Keratinocyte (primary cell): Measurements from ENCODE around the gene JAK3. TPM values are rescaled to one million over a fixed set of nuclear protein-coding genes. Genes with fewer than 3 reads are reported as not detected.

Experiments used
- DNase-seq: peaks from one replicate; pipeline ENCODE4 v3.0.0-alpha.2; 2011; ENCODE audit warnings: low read depth, missing footprints, low spot score
- FAIRE-seq: peaks from 2 replicates; lab custom pipeline; 2011; peaks lifted over from hg19 to GRCh38; lab: Jason Lieb, UNC
- H2AFZ ChIP-seq: 2 replicates; pipeline ENCODE4 v1.6.0; 2012; ENCODE audit warnings: low read length, control low read depth, inconsistent platforms; ENCODE audit not compliant: control insufficient read depth
- H3K27ac ChIP-seq: 2 replicates; pipeline ENCODE4 v1.5.1; 2011; ENCODE audit warnings: low read length; ENCODE audit not compliant: control insufficient read depth, insufficient read depth
- H3K27me3 ChIP-seq: 3 replicates; pipeline ENCODE4 v1.6.0; 2011; ENCODE audit warnings: low read length; ENCODE audit not compliant: control insufficient read depth, insufficient read depth; ENCODE audit errors: extremely low read depth
- H3K36me3 ChIP-seq, 2 experiments: 2 replicates in 1 of 2; 3 replicates in 1 of 2; pipeline ENCODE4 v1.5.1; 2011; ENCODE audit warnings: low read length in 2 of 2, mild to moderate bottlenecking in 1 of 2; ENCODE audit not compliant: control insufficient read depth in 2 of 2, insufficient read depth in 2 of 2; ENCODE audit errors: extremely low read depth in 1 of 2
- H3K4me1 ChIP-seq: 3 replicates; pipeline ENCODE4 v1.5.1; 2011; ENCODE audit warnings: low read length; ENCODE audit not compliant: control insufficient read depth, insufficient read depth; ENCODE audit errors: extremely low read depth
- H3K4me2 ChIP-seq: 3 replicates; pipeline ENCODE4 v1.6.0; 2011; ENCODE audit warnings: low read depth, low read length; ENCODE audit not compliant: control insufficient read depth, insufficient read depth; ENCODE audit errors: extremely low read depth
- H3K4me3 ChIP-seq, 3 experiments: fragments of 200-600 bp in 1 of 3; sonication (generic) in 1 of 3; 2 replicates in 2 of 3; 3 replicates in 1 of 3; pipeline ENCODE4 v1.5.1; 2011 to 2016; ENCODE audit warnings: low read length in 3 of 3, mild to moderate bottlenecking in 3 of 3, control low read depth in 2 of 3, inconsistent platforms in 1 of 3, low read depth in 1 of 3, mixed read lengths in 1 of 3, mixed run types in 1 of 3, moderate library complexity in 1 of 3; ENCODE audit not compliant: control insufficient read depth in 2 of 3, insufficient read depth in 2 of 3; ENCODE audit errors: extremely low read depth in 1 of 3
- H3K79me2 ChIP-seq: 2 replicates; pipeline ENCODE4 v1.6.0; 2012; ENCODE audit warnings: low read length; ENCODE audit not compliant: control insufficient read depth, insufficient read depth
- H3K9ac ChIP-seq: 3 replicates; pipeline ENCODE4 v1.6.0; 2011; ENCODE audit warnings: low read length; ENCODE audit not compliant: control insufficient read depth, insufficient read depth; ENCODE audit errors: extremely low read depth
- H3K9me1 ChIP-seq: 3 replicates; pipeline ENCODE4 v1.6.0; 2011; ENCODE audit warnings: low read length; ENCODE audit not compliant: control insufficient read depth, insufficient read depth; ENCODE audit errors: extremely low read depth
- H3K9me3 ChIP-seq: 2 replicates; pipeline ENCODE4 v1.5.1; 2012; ENCODE audit warnings: low read depth, low read length; ENCODE audit not compliant: control insufficient read depth
- H4K20me1 ChIP-seq: 3 replicates; pipeline ENCODE4 v1.6.0; 2011; ENCODE audit warnings: low read length; ENCODE audit not compliant: control insufficient read depth, insufficient read depth; ENCODE audit errors: extremely low read depth
- EZH2 ChIP-seq: IDR thresholded peaks from one replicate; pipeline ENCODE4 v1.6.1; 2012; ENCODE audit warnings: inconsistent platforms, mild to moderate bottlenecking, low read length, moderate library complexity
- dilution Hi-C: fragments of 300-500 bp; cut with MboI; formaldehyde crosslinking; loops from one replicate; pipeline ENCODE4 v1.7.0; 2020; ENCODE audit warnings: low sequenced_read_pairs; ENCODE audit not compliant: extremely low pct_ligation_motif_present
- polyA plus RNA-seq, 5 experiments: library from polyadenylated mRNA; depleted of rRNA in 3 of 5; stranded (reverse) in 3 of 5; stranded (forward) in 1 of 5; unstranded in 1 of 5; fragments of >200 nt; gene quantifications; 1 replicate in 1 of 5; 2 replicates in 3 of 5; 3 replicates in 1 of 5; pipeline versions ENCODE4 v1.2.1 to v1.2.3, GENCODE V29; 2011 to 2012; ENCODE audit warnings: missing spikeins in 2 of 5, low read depth in 1 of 5, low replicate concordance in 1 of 5
- TF ChIP-seq, protein P1 (sequence below), 3 experiments: IDR thresholded peaks in 1 of 3; conservative IDR thresholded peaks in 1 of 3; optimal IDR thresholded peaks in 1 of 3; 2 replicates in 2 of 3; 3 replicates in 1 of 3; pipeline versions ENCODE3 to v1.5.1; 2011; ENCODE audit warnings: low read length in 3 of 3, mild to moderate bottlenecking in 3 of 3, moderate library complexity in 2 of 3, control low read depth in 1 of 3, inconsistent platforms in 1 of 3; ENCODE audit not compliant: insufficient read depth in 2 of 3; ENCODE audit errors: extremely low read depth in 1 of 3

JAK3 gene
- polyA plus RNA-seq, 1 donor (not counting 4 experiments of a cell fraction or from before 2014, with no cell fraction given) = 0.37 TPM

DNA sequence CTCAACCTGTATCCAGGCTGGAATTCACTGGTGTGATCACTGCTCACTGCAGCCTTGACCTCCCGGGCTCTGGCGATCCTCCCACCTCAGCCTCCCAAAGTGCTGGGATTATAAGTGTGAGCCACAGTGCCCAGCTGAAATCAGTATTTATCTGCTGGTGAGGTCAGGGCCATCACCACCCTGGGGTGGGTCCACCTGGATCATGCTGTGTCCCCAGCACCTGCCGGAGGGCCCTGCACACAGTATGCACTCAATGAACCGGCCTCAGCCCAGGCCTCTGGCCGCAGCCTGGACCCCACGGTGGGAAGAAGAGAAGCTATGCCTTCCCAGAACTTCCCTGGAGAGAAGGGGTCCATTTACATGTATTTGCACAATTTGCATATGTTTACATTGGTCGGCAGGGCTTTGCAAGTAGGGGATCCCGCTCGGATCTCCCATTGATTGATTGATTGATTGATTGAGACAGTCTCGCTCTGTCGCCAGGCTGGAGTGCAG, 21.4 kb upstream of the JAK3 start:
- no peaks in the 10 kb centered on the region for H3K79me2 ChIP-seq
- no peaks in the 10 kb centered on the region for H3K9me1 ChIP-seq

DNA sequence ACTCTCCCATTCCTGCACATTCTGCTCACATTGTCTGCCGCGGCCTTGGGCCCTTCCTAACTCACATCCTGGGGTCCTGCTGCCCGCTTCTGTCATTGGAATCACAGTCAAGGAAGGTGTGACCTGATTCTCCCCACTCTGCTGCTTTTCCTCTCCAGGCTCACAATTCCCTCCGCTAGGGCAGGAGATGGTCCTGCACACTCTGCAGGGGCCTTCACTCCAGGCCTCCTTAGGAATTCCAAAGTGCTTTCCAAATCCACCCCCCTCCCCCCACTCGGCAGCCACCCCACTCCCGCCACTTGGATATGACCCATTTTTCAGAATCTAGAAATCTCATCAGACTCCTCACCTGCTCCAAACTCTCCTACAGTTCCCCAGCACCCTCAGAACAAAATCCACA, 20.9 kb upstream of the JAK3 start:
- Histone ChIP-seq H3K27me3 (peaks cover 39% of the 10 kb centered on the region), H3K4me2 (no peak overlapping the region), H3K27ac (no peak overlapping the region), H3K4me1 (peaks cover 3% of the 10 kb centered on the region), H3K9ac (no peak overlapping the region), H3K36me3 (peaks cover 9% of the 10 kb centered on the region in 2 experiments), H4K20me1 (peaks cover 10% of the 10 kb centered on the region), H3K9me1 (no peaks in the 10 kb centered on the region), H3K79me2 (no peaks in the 10 kb centered on the region), H3K4me3 (no peak overlapping the region), H2AFZ (no peak overlapping the region), H3K9me3 (no peaks in the 10 kb centered on the region)
- DNase-seq (no peak), FAIRE-seq (no peak)
- TF ChIP-seq, protein P1, sequence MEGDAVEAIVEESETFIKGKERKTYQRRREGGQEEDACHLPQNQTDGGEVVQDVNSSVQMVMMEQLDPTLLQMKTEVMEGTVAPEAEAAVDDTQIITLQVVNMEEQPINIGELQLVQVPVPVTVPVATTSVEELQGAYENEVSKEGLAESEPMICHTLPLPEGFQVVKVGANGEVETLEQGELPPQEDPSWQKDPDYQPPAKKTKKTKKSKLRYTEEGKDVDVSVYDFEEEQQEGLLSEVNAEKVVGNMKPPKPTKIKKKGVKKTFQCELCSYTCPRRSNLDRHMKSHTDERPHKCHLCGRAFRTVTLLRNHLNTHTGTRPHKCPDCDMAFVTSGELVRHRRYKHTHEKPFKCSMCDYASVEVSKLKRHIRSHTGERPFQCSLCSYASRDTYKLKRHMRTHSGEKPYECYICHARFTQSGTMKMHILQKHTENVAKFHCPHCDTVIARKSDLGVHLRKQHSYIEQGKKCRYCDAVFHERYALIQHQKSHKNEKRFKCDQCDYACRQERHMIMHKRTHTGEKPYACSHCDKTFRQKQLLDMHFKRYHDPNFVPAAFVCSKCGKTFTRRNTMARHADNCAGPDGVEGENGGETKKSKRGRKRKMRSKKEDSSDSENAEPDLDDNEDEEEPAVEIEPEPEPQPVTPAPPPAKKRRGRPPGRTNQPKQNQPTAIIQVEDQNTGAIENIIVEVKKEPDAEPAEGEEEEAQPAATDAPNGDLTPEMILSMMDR (optimal IDR thresholded peaks at IDR 0.05 in 1 of 3, IDR thresholded peaks at IDR 0.05 in 1 of 3, conservative IDR thresholded peaks at IDR 0.05 in 1 of 3; ENCODE audit: extremely low read depth in 1 of 3, insufficient read depth in 2 of 3, low read length in 3 of 3) = no peak
- TF ChIP-seq EZH2 = no peak
- dilution Hi-C loops = no loop called here

More for the DNA sequence above, 21.4 kb upstream of the JAK3 start:
- no peak overlapping the region for H2AFZ ChIP-seq
- DNase-seq (no peak), FAIRE-seq (no peak)
- peaks cover under 1% of the 10 kb centered on the region for H3K4me1 ChIP-seq
- no peak overlapping the region for H3K4me3 ChIP-seq
- TF ChIP-seq, protein P1 (optimal IDR thresholded peaks at IDR 0.05 in 1 of 3, IDR thresholded peaks at IDR 0.05 in 1 of 3, conservative IDR thresholded peaks at IDR 0.05 in 1 of 3; ENCODE audit: extremely low read depth in 1 of 3, insufficient read depth in 2 of 3, low read length in 3 of 3) = no peak
- no peak for TF ChIP-seq EZH2
- no peaks in the 10 kb centered on the region for H3K9me3 ChIP-seq
- dilution Hi-C loops = no loop called here
- H4K20me1 ChIP-seq = peaks cover 6% of the 10 kb centered on the region
- H3K27ac ChIP-seq = no peak overlapping the region
- no peak overlapping the region for H3K4me2 ChIP-seq
- peaks cover 42% of the 10 kb centered on the region for H3K27me3 ChIP-seq
- peaks cover 4% of the 10 kb centered on the region in 2 experiments for H3K36me3 ChIP-seq
- no peak overlapping the region for H3K9ac ChIP-seq
